Anterior cingulate cortex (tissue), 58 donors: Measurements from ENCODE around the gene APC2.
A peak's percentile ranks its signal among the peaks of the same experiment; 100 is the strongest.
"Not testable (repeated sequence)": the region's sequence is repeated elsewhere in the genome, so short reads cannot be mapped to it uniquely, and the experiment has no call there.

Source experiments
- DNase-seq, 58 donors: peaks; one replicate each; lab custom pipeline; 2025; lab: John Stamatoyannopoulos, UW

The APC2 gene

GRCh38 chr19:1426736-1427135 is 23.2 kb upstream of the APC2 start:
- no peak for DNase-seq

DNA sequence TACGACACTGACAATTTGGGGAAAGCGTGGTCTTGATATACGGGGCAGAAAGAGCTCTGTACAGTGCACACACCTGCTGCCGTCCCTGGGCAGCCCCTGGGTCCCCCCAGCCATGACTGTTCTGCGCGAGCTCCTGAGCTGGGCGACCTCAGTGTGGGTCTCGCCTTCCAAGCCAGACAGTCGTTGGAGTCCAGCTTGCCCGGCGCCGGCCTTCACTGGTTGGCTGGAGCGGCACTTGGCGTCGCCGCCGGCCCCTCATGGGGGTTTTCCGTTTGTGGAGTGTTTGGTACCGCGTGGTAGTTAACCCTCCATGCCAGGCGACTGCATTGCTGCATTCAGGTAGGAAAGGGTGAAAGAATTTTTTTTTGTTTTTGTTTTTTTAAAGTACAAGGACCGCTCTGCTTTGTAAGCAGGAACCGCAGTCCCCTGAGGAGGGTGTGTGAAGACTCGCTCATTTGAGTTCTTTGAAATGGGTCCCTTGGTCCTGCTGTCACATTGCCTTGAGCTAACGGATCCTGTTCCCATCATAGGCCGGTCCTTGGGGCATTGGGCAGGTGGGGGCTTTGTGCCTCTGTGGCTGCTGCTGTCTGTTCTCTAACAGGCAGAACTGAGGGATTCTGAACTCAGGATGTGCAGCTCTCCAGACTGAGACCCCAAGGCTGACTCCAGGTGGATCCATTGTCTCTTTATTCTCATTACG is 22.6 kb upstream of the APC2 start:
- peak in 14 of 58 donors; percentile 7 to 58 (median 32) for DNase-seq

DNA sequence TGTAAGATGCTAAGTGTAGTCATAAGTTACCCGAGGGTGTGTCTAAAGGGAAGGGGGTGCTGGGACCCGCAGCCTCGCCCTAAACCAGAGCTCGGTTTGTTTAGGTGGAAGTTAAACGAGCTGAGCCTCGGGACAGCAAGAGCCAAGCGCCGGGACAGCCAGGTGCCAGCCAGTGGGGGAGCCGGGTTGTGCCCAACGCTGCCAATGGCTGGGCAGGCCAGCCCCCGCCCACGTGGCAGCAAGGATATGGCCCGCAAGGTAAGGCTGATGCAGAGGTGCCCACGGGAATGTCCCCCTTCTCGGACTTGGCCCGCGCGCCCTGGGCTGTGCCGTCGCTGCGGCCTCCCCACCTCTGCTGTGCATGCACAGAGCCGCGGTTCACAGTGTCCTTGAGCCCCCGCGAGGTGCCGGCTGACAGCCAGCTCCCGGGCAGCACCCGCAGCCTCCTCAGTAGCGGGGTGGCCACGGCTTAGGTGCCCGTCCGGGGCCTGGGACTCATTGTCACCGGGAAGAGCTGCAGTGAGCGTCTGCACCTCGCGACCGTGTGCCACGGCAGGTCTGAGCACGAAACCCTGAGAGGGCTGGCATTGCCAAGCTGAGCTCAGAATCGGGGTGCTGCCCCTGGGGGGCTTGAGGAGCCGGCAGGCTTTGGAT is 21.1 kb upstream of the APC2 start:
- no peak for DNase-seq

- DNase-seq = no peak
These were observed 20.2 kb upstream of the APC2 start for GRCh38 chr19:1429750-1430149.

- no peak for DNase-seq
These were observed 19.7 kb upstream of the APC2 start for GRCh38 chr19:1430246-1430645.

DNA sequence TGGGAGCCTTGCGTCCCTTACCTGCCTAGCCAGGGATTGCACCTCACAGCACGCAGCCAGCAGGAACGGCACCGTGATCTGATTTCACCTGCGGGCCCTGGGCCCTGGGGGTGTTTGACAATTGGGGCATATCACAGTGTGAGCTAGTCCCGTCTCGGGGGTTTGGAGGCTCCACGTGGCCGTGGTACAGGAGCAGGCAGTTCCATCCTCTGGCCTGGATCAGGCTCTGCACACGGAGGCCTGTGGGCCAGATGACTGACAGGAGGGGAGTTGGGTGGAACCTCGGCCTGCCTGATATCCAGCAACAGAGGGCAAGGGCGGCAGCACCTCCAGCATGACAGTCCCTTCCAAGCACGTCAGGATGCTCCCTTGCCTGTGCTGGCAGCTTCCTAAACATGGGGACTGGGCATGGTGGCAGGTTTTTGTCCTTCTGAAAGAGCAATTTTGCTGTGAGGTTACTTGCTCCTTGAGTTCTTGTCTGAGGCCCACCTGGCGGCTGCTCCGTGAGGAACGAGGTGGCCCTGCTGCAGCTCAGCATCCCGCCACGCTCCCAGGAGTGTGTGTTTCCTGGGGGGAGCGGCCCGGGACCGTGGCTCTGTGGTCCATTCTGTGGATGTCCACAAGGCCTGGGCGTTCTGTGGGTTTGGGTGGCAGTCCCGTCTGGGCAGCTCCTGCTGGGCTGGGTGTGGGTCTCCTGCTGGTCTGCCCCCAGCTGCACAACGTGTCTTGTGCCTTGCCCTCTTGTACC is 18.0 kb upstream of the APC2 start:
- no peak for DNase-seq

GRCh38 chr19:1432507-1432887 is 17.4 kb upstream of the APC2 start:
- DNase-seq = peak in 1 of 58 donors; percentile 14

DNA sequence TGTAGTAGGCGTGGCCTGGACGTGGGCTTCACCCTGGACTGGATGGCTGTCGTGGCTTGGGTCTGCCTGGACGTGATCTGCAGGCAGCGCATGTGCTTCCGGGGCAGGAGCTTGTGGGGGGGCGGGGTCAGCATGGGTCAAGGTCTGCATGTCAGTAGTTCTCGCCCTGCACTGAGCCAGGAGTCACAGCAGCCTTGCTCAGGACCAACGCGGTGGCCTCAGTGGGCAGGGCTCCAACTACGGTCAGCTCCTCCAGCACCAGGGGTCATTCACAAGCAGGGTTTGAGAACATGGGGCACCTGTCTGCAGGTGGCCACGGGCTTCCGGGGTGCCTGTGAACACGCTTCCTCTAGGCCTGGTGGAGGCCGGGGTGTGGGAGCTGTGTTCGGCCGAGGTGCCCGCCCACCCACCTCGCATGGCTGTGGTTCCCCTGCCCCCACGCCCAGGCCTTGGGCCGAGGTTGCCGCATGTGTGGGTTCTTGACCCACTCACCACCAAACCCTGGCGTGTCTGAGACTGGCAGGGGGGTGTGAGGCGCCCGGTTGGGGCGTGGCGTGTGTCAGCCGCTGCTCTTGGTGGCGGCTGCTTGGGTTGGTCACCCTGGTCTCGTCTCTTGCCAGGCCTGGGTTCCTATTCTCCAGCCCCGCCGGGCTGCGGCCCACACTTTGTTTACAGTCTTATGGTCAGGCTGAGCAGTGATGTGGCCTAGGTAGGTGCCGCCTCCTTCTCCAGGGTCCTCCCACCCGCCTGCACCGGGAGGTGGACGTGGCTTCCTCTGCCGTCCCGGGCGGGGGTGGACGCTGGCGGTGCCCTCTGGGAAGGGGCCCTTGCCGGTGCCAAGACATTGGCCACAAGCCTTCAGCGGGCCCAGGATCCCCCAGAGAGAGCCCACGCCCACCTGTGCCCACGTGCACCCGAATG is 16.5 kb upstream of the APC2 start:
- no peak for DNase-seq

GRCh38 chr19:1434040-1434366 is 15.9 kb upstream of the APC2 start:
- no peak for DNase-seq

DNA sequence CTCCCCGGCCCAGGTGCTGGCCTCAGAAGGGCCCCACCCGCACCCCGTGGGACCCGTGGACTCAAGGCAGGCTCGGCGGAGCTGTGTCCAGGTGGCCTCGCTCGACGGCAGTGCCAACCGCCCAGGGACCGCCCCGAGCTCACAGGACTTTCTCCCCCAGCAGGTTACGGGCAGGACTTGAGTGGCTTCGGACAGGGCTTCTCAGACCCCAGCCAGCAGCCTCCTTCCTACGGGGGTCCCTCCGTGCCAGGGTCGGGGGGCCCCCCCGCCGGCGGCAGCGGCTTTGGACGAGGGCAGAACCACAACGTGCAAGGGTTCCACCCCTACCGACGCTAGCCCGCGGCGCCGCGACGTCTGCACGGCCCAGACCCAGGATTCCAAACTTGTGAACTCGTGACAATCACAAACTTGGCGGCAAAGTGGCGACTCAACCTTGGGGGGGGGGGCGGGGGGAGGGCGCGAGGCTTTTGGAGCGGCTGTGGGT is 15.3 kb upstream of the APC2 start:
- no peak for DNase-seq

DNA sequence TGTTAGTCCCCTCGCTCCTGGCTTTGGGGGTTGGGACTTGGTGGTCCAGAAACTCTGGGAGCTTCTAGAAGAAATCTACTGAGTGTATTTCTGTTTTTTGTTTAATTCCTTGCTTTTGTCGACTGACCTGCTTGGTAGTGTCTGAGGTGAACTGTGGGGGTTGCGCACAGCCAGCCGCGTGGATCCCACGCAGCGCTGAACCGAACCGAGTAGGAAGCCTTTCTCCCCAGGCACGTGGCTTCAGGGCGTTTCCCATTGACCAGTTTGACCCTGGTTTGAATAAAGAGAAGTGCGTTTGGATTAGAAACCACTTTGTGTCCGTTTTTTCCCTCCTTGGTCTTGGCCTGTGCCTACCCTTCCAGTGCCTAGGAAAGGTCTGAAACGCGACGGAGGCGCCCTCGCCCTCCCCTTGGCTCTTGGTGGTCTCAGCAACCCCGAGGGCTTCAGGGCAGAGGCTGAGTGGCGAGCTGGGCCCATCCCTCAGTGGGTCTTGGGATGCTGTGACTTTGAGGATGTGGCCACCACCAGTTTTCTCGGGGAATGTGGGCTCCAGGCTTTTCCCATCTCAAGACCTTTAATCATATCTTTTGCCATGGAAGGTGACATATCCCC is 14.4 kb upstream of the APC2 start:
- no peak for DNase-seq

GRCh38 chr19:1437609-1438008 is 12.3 kb upstream of the APC2 start:
- DNase-seq = no peak

DNA sequence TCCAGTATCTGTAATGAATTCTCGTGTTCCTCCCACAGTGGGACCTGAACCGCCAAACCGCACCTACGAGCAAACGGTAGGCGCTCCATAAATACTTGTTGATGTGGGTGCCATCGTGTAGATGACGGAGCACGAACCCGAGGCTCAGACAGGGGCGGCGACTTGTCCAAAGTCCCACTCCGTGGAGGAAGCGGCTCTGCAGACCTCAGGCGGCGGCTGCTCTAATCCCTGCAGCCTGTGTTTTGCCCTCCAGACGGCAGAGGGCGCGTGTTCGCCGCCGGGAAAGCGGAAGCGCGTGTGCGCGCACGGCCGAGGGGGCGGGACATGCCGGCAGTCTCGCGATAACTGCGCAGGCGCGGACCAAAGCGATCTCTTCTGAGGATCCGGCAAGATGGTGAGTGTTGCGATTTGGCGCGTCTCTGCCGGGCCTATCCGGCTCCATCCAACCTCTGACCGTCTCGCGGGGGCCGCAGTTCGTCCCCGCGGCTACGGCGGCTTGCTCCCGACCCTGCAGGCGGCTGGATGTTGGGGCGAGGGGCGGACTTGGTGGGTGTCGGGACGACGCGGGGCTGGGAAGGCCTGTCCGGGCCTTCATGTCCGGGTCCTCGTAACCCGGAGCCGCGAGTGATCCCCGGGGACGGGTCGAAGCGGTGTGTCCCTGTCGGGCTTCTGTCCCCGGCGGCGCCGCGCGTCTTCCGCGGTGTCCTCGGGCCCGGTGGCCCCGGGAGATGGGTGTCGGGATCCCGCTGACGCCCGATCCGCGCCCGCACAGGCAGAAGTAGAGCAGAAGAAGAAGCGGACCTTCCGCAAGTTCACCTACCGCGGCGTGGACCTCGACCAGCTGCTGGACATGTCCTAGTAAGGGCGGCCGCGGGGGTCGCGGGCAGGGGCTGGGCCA is 11.6 kb upstream of the APC2 start, which contains the start of gene RPS15:
RPS15 (plus strand) TSS at position 362 of the 898 bp plus-strand sequence; CDS start at position 392, 30 bp downstream.
- peak; percentile 54 to 95 (median 90) for DNase-seq

GRCh38 chr19:1438933-1439354 is 11.0 kb upstream of the APC2 start:
- no peak for DNase-seq

DNA sequence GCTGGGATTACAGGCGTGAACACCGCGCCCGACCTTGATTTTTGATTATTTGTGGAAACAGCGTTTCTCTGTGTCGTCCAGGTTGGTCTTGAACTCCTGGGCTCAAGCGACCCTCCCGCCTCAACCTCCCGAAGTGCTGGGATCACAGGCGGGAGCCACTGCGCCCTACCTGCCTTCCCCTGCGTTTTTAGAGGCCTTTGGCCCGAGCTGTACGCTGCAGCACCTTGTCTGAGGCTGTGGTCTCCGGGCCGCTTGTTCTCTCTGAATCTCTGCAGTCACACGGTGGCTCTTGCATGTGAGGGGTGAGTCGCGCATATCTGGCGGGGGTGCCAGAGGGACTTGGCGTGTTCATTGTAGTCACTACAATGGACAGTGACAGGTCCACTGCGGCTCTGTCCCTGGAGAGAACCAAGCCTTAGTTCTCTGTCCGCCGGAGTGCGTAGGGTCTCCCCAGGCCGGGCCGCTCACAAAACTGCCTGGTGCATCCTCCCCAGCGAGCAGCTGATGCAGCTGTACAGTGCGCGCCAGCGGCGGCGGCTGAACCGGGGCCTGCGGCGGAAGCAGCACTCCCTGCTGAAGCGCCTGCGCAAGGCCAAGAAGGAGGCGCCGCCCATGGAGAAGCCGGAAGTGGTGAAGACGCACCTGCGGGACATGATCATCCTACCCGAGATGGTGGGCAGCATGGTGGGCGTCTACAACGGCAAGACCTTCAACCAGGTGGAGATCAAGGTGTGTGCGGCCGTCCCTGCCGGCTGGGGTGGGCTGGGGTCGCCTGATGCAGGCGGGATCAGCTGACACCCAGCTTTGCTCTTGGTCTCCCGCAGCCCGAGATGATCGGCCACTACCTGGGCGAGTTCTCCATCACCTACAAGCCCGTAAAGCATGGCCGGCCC is 10.2 kb upstream of the APC2 start:
- DNase-seq = not testable (repeated sequence)

- no peak for DNase-seq
These were observed 9.5 kb upstream of the APC2 start for GRCh38 chr19:1440418-1440801.

DNA sequence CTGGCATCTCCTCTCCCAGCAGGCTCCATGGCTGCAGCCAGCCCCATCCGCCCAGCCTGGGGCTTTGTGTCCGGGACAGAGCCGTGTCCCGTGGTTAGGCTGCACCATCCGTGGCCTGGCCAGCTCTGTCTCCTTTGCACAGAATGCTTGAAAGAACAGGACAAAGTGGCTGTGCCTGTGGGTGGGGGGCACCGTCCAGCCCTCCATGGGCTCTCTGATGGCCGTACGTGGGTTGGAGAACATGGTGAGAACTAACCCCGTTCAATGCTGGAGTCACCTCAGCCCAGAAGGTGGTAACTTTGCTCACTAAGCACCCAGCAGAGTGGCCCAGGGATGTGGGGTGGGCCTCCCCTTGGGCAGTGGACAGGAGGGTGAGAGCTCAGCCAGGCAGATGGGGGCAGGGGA is 8.9 kb upstream of the APC2 start:
- no peak for DNase-seq
